IPS-11a (cell line): ENCODE data around the gene AKR1C3.
"Not testable (repeated sequence)": the region's sequence is repeated elsewhere in the genome, so short reads cannot be mapped to it uniquely, and the experiment has no call there.

Experiments
- H3K4me3 ChIP-seq: one replicate; pipeline ENCODE4 v1.5.1; 2013; ENCODE audit warnings: low read depth, low read length, control low read depth

The AKR1C3 gene

DNA sequence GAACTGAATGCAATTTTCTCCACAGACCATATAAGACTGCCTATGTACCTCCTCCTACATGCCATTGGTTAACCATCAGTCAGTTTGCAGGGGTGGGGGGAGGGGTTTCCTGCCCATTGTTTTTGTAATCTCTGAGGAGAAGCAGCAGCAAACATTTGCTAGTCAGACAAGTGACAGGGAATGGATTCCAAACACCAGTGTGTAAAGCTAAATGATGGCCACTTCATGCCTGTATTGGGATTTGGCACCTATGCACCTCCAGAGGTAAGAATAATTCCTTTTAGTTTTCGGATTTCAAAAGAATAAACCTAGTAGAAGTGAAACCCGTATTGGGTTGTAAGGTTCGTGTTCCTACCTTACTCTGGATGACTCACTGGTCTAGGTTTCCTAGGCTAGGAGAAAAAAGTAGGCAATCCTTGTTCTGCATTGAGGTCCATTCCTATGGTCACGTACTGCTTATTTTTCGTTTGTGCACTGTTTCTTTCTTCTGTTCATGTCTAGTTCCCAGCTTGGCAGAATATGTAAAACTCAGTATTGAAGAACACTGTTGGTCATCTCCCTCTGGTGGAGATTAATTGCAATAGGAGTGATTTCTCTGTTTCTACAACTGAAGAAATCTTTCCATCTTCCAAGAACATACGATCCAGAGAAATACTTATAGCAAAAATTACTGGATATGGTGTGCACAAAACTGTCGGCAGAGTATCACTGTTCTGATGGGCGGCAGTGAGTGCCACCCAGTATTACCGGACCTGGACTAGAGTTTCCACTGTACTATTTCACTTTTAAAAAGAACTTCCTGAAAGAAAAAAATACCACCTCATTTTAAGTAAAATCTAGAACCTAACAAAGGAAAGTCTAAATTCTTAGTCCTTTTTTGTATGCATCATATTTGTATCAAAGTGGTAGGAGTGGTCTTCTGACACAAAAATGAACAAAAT lies at the start of gene AKR1C3:
TSS of gene AKR1C3 (plus strand) at position 150 of the 941 bp plus-strand sequence. CDS start at position 181, 31 bp downstream.
- no peak within 1 kb of the TSS for H3K4me3 ChIP-seq

DNA sequence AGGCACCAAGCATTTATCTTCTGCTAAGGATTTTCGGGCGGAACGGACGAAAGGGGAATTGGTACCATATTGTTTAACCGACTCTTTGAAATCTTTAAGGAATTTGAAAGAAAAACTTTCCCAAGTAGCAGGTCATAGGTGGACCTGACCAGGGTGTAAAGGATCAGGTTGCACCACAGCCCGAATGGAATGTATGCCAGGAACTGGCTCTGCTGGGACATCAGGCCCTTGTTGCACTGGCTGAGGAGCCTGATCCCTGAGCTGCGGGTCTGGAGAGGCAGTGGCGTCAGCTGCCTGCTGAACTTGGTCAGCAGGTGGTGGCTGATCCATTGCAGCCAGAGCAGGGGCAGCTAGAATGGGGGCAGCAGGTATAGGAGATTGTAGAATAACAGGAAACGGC lies 49.1 kb upstream of the AKR1C3 start:
- no peak overlapping the region for H3K4me3 ChIP-seq

DNA sequence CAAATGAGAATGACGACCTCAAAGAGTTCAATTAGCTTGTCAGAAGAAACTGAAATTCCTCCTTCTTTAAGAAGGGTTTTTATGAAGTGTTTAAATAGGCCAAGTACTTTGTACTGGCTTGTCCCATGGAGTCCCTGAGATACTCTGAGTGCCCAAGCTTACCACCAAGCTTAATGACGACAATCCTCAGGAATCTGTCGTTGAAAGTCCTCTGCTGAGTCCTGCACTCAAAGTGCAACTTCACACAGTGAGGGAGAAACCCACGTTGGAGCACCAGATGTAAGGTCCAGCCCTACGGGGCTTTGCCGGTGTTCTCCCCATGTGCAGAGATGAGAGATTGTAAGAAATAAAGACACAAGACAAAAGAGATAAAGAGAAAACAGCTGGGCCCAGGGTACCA lies 47.8 kb upstream of the AKR1C3 start:
- H3K4me3 ChIP-seq: no peak overlapping the region

DNA sequence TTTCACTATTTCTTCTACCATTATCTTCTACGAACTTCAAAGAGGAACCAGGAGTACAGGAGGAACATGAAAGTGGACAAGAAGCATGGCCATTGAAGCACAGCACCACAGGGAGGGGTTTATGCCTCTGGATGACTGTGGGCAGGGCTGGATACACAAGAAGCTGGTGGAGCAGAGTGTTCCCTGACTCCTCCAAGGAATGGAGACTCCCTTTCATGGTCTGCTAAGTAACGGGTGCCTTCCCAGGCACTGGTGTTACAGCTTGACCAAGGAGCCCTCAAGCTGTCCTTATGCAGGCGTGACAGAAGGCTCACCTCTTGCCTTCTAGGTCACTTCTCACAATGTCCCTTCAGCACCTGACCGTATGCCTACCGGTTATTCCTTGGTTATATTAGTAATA lies 47.2 kb upstream of the AKR1C3 start:
- H3K4me3 ChIP-seq: not testable (repeated sequence)

DNA sequence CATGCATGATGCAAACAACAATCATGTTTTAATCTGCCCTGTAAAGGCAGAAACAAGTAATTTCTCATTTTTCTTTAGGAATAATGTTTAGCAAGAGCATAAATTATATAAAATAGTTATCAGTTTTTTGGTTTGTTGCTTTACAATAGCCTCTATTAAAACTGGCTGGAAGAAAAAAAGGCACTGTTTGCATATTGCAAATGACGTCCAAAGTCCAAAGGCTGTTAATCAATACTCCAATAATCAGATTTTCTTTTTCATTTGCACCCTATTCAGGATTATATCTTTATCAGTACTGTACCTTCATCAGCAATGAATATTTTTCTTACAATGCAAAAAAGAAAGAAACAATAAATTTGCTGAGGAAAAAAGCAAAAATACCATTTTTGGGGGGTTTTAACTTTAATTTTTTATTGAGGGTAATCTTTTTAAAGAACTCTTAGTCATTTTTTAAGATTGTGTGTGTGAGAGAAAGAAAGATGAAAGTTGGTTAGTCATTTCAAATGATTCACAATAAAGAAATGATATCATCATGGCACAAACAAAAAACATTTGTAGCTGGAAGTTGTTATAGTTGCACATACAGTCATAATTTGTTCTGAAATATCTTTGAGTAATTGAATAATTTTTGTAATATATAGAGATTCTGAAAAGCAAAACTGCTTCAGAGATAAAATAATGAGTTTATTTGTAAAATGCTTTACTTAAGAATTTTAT lies 46.1 kb upstream of the AKR1C3 start:
- no peak overlapping the region for H3K4me3 ChIP-seq

DNA sequence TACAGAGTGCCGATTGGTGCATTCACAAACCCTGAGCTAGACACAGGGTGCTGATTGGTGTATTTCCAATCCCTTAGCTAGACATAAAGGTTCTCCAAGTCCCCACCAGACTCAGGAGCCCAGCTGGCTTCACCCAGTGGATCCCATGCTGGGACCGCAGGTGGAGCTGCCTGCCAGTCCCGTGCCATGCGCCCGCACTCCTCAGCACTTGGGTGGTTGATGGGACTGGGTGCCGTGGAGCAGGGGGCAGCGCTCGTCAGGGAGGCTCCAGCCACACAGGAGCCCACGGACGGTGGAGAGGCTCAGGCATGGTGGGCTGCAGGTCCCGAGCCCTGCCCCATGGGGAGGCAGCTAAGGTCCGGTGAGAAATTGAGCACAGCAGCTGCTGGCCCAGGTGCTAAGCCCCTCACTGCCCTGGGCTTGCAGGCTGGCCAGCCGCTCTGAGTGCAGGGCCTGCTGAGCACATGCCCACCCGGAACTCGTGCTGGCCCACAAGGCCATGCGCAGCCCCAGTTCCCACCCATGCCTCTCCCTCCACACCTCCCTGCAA lies 41.2 kb upstream of the AKR1C3 start:
- not testable (repeated sequence) for H3K4me3 ChIP-seq

DNA sequence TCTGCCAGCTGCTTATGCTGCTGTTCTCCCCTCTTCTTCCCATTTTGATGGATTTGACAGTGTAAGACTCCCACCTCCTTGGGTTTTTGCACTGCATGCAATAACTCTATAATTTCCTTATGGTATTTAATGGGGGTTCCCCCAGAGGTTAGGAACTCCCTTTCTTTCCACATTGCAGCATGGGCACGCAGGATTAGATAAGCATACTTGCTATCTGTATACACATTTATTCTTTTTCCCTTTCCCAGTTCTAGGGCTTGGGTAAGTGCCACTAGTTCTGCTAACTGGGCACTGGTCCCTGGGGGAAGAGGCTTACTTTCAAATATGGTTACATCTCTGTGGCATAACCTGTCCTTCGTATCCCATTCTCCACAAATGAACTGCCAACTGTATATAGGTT lies 39.4 kb upstream of the AKR1C3 start:
- H3K4me3 ChIP-seq: not testable (repeated sequence)

DNA sequence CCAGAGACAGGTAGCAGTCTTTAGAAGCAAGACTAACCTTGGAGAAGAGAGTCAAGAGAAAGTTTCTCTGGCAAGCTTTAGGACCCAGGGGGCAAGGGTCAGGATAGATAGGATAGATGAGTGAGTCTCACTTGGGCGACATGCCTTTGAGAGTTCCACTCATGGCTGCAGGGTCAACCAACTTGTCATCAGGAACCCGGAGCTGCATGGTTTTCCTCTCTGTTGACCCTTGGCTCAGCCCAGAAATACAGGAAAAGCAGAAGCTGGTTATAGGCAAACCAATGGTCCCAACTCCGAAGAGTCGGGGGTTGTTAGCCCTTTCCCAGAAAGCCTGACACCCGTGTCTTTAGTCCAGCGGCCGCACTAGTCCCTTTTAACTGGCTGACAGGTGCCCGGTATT lies 34.9 kb upstream of the AKR1C3 start:
- not testable (repeated sequence) for H3K4me3 ChIP-seq

DNA sequence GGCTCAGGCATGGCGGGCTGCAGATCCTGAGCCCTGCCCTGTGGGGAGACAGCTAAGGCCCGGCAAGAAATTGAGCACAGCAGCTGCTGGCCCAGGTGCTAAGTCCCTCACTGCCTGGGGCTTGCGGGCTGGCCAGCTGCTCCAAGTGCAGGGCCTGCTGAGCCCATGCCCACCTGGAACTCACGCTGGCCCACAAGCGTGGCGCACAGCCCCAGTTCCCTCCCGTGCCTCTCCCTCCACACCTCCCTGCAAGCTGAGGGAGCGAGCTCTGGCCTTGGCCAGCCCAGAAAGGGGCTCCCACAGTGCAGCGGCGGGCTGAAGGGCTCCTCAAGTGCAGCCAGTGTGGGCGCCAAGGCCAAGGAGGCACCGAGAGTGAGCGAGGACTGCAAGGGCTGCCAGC lies 33.4 kb upstream of the AKR1C3 start:
- not testable (repeated sequence) for H3K4me3 ChIP-seq

DNA sequence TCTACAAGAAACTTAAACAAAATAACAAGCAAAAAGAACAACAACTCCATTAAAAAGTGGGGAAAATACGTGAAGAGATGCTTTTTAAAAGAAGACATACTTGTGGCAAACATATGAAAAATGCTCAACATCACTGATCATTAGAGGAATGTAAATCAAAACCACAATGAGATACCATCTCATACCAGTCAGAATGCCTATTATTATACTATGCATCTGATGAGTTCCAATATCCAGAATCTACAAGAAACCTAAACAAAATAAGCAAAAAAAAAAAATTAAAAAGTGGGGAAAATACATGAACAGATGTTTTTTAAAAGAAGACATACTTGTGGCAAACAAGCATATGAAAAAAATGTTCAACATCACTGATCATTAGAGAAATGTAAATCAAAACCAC lies 29.6 kb upstream of the AKR1C3 start:
- H3K4me3 ChIP-seq: no peak overlapping the region

DNA sequence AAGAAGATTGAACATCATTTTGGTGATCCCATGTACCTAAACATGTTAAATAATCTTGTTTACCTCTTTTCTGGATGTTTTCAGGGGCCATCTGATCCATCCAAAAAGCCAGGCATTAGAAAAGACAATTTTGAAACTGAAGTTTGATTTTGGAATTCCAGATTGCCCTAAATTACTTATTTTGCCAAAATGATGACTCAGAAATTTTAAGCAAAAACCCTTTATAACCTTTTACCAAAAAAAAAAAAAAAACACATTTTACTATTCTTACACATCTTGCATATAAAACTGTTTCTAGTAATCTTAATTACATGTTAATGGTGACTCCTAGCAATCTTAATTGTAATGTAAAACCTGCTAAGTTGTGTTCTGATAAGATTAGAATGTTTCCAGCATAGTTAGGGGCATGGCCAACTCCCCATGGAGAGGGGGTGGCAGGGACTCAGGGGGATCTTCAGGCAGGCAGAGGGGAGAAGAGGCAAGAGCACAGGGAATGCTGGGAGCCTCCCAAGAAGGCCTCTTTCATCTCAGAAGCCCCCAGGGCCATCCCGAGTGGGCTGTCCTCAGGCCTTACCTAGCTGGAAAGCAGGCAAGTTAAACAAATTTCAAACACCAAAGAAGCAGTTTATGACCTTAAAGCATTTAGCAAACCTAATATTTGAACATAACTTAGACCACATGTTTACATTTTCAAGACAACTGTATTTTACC lies 25.8 kb upstream of the AKR1C3 start:
- H3K4me3 ChIP-seq: no peak overlapping the region

DNA sequence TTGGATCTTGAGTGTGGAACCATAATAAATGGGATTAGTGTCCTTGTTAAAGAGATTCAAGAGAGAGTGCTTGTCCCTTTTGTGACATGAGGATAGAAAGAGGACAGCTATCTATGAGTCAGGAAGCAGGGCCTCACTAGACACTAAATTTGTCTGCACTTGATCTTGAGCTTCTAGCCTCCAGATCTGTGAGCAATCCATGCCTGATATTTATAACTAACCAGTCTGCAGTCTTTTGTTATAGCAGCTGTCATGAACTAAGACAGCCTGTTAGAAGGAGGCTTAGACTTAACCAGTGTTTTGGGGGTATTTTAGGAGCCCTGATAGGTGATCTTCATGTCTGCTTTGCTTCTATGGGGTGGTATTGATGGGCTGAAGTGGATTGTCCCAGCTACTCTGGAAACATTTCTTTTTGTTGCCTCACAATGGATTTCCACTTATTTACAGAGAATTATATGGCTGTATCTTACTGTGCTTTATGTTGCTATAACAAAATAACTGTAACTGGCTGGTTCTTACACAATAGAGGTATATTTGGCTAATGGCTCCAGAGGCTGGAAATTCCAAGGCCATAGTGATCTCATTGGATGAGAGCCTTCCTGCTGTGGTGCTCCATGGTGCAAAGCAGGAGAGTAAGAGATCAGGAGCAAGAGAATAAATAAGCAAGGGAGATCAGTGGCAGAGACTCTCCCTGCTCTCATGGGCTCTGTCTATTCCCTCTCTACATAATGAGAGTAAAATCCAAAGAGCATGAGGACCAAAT lies 23.4 kb upstream of the AKR1C3 start:
- no peak overlapping the region for H3K4me3 ChIP-seq

DNA sequence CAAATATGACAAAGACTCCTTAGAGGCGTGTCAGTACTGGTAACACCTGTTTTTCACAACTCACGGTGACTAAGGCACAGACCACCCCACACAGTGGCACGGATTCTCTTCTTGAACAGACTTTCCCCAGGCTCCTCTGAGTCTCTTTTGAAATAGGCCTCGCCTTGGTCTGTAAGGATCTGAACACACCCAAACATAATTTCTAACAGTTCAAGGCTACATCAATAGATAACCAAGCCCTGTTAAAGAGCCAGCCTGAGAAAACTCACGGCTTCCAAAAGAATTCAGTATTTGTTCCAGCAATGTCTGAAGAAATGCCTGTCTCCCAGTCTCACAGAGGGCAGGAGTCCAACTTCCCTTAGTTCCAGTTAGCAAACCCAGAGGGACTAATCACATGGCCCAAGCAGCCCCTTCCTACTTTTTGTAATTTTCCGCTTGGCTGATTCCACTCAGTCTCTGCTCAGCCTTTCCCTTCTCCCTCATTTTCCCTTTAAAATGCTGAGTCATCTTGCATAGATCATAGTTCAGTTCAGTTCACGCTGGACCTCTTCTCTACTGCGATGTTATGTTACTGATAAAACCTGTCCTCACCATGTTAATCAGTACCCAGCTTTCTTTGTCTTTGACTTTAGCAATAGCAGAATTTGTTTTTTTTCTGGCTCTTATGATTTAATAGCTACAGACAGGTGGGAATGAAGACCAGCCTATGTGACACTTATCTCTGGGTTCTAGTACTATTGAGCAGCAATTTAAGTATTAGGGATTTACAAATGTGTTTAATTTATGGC lies 22.6 kb upstream of the AKR1C3 start:
- no peak overlapping the region for H3K4me3 ChIP-seq

DNA sequence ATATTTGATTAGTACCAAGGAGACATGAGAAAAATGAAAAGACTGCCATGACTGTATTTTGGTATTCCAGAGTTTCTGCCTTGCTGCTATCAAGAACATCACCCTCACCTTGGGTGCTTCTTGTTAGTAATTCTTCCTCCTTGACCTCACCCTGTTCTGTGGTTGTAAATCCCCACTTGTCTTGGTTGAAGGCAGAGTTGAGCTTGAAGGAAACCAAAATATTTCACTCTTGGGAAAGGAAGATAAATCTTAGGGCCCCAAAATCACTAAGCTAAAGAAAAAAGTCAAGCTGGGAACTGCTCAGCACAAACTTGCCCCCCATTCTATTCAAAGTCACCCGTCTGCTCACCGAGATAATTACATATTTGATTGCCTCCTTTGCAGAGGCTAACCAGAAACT lies 20.6 kb upstream of the AKR1C3 start:
- H3K4me3 ChIP-seq: no peak overlapping the region

DNA sequence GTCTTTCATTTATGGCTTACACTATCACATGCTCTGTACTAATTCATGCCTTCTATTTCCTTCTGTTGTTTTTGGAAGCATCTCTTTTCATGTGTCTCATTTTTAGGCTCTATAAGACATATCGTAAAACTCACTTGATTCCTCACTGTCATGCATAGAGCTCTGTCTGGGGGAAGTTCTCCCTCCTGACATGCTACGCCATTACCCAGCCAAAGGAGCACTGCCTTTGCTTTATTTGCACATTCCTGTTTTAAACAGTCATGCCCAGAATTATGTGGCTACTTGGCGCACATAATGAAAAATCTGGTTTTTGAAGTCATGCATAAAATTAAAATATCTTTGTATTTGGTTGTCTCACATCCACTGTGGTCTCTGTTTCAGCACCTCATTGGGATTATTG lies 17.6 kb upstream of the AKR1C3 start:
- no peak overlapping the region for H3K4me3 ChIP-seq

DNA sequence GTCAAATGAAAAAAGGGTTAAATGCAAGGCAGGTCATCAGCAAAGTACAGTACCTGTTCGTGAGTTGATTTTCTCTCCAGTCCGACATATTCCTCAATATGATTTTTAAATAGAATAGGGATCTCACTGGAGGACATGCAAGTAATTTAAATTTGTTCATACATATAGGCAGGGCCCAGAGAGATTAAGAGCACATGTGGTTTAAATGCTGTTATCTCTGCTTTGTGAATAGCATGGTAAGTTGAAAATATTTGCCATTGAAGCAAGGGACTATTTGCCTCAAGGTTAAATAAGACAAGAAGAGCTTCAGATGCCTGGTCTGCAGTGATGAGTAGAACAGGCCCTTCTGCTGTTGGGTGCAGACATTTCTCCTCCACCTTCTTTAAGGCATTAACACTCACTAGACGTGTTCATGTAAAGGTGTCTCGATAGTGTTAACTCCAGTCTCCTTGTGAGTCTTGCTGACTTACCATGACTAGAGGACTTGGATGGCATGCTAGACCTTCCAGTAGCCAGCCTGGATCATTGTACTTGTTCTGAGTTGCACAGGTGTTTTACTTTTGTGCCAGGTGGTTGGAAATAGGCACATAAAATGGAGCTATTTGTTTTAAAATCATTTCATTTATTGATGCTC lies 15.6 kb upstream of the AKR1C3 start:
- no peak overlapping the region for H3K4me3 ChIP-seq

DNA sequence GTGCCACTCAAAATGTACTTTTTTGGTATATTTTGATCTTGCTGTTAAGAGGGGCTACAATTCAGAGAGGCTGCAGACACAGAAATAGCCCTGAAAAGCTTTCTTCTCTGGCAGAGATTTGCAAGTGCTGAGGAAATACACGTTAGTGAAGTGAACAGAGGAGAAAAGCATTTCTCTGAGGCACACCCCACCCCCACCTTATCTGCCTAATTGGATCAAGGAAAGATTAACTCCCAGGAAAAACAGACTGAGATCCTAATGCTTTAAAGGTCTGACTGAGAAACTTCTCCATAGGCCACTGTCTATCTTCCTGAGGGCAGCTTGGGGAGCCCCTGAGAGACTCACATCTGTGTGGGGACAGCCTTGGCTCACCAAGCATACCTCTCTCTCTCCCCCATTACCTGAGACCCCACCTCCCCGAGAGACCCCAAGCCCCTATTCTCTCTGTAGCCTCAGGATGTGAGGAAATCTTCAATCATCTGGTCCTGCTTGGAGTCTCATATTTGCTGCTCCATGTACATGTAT lies 14.8 kb upstream of the AKR1C3 start:
- no peak overlapping the region for H3K4me3 ChIP-seq

DNA sequence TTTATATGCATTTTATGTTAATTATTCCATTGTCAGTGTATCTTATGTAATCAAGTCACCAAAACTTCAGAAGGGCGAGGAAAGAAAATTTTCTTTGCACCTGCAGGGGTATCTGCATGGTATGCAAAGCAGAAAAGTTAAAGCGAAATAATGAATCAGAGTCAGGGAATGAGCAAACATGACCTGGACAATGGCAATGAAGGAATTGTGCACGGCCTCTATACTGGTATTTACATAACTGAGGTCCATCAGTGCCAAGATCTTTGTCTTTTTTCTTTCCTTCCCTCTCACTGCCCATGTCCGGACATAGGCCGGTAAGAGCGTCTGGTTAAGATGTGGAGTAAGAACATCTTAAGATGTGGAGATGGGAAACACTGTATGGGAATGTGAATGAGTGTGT lies 14.4 kb upstream of the AKR1C3 start:
- H3K4me3 ChIP-seq: no peak overlapping the region

DNA sequence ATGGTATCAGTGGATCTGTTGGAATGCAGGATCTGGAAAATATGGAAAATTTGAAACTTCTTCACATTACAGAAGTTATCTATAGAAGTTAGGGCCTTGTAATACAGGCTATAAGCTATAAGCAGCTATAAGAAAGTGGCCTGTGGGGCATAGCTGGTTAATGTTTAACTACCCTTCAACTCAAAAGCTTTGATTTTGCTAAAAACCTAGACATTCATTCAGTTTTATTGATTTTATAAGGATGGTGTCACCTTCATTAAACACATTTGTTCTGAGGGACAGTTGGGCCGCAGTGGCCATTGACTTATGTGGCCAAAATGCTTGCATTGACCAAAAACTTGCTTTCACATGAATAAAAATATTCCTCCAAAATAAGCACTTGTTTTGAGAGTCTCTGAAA lies 13.1 kb upstream of the AKR1C3 start:
- no peak overlapping the region for H3K4me3 ChIP-seq
